ENCODE data around the gene AZU1.

DNA sequence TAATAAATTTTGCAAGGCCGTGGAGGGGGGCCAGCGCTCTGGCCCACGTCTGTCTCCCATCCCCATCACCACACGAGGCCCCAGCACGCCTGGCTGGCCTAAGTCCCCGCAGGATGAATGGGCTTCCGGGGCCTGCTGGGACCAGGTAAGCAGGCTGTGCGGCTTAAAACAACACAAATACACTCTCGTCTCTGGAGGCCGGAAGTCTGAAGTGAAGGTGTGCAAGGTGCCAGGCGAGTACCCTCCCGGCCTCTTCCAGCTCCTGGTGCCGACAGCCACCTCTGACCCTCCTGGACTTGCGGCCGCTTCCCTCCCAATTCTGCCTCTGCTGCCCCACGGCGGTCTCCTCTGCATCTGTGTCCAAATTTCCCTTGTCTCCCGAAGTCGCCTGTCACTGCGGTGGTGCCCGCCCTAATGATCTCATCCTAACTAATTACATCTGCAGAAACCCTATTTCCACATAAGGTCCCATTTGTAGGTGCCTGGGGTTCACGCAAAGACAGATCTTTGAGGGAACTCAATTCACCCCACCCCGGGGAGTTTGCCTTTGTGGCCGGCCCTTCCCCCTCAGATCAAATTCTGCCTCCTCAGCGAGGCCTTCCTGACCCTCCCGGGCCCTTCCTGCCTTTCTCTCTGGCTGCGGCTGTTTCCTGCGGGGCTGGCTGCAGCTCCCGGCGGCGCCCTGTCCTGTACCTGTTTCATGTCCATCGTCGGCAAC, 38.5 kb upstream of the AZU1 start:
- TF ChIP-seq CTCF (IDR thresholded peaks at IDR 0.05): no peak
- TF ChIP-seq POLR2A (IDR thresholded peaks at IDR 0.05): no peak

All from lower leg skin (tissue), 3 donors.